Testis (tissue), 3 donors: ENCODE results near the gene ANAPC2. TPM values are rescaled to one million over a fixed set of nuclear protein-coding genes. Genes with fewer than 3 reads are reported as not detected.
"Not testable (repeated sequence)": the region's sequence is repeated elsewhere in the genome, so short reads cannot be mapped to it uniquely, and the experiment has no call there.

ENCODE experiments used
- DNase-seq: peaks from one replicate; pipeline ENCODE4 v3.0.0-alpha.2; 2019
- H3K27ac ChIP-seq, 2 donors: fragments of 200-600 bp; sonication (generic); one replicate each; pipeline ENCODE4 v1.5.1; 2019
- H3K27me3 ChIP-seq: fragments of 200-600 bp; sonication (generic); one replicate; pipeline ENCODE4 v1.5.1; 2019
- H3K36me3 ChIP-seq: fragments of 200-600 bp; sonication (generic); one replicate; pipeline ENCODE4 v1.5.1; 2017; ENCODE audit warnings: low read depth; ENCODE audit errors: missing control alignments
- H3K4me1 ChIP-seq: fragments of 200-600 bp; sonication (generic); one replicate; pipeline ENCODE4 v1.5.1; 2019
- H3K4me3 ChIP-seq, 2 donors: fragments of 200-600 bp; sonication (generic); one replicate each; pipeline ENCODE4 v1.5.1; 2017 to 2019
- H3K9me3 ChIP-seq: fragments of 200-600 bp; sonication (generic); one replicate; pipeline ENCODE4 v1.5.1; 2017
- CTCF ChIP-seq, 3 experiments: fragments of 450-650 bp in 2 of 3; fragments of 200-600 bp in 1 of 3; sonication (generic) in 1 of 3; IDR thresholded peaks; one replicate each; pipeline ENCODE4 v1.5.1; 2016 to 2019; ENCODE audit warnings: antibody characterized with exemption in 3 of 3, mild to moderate bottlenecking in 2 of 3, moderate library complexity in 1 of 3
- POLR2A ChIP-seq: fragments of 450-650 bp; IDR thresholded peaks from one replicate; pipeline ENCODE4 v1.6.1; 2017; ENCODE audit warnings: antibody characterized with exemption, mild to moderate bottlenecking, moderate library complexity
- WGBS, 2 donors: methylation state at CpG; one replicate each; pipeline ENCODE4 v1.1.5; 2018; 5-methylcytosine and 5-hydroxymethylcytosine counted together
- intact Hi-C: fragments of 100-400 bp; cut with DNase I; formaldehyde crosslinking; loops from one replicate; pipeline ENCODE4 v1.15.1; 2023; ENCODE audit warnings: low total_unique reads
- polyA plus RNA-seq: library from polyadenylated mRNA; stranded (reverse); fragments of 350-450 nt; fragmentation: Illumina TruSeq; extraction: RNeasy Lipid Tissue Mini Kit (QIAGEN cat#74804); gene quantifications from one replicate; pipeline ENCODE4 v1.2.3, GENCODE V29; 2014; ENCODE audit warnings: low read depth, low replicate concordance; ENCODE audit not compliant: insufficient read depth
- total RNA-seq, 2 donors: library from RNA; depleted of rRNA; stranded (reverse); fragments of >200 nt; gene quantifications; one replicate each; pipeline ENCODE4 v1.2.3, GENCODE V29; 2016

Gene ANAPC2
- total and polyA plus RNA-seq, 3 donors from 2014 or later, result 80.6 to 98.5 (median 91.0) TPM

- WGBS, 2 donors, result 2 to 5% methylated on average over 15 to 25 of the region's 25 CpGs
Measured at GRCh38 chr9:137138058-137138721, 50.2 kb downstream of the ANAPC2 start.

DNA sequence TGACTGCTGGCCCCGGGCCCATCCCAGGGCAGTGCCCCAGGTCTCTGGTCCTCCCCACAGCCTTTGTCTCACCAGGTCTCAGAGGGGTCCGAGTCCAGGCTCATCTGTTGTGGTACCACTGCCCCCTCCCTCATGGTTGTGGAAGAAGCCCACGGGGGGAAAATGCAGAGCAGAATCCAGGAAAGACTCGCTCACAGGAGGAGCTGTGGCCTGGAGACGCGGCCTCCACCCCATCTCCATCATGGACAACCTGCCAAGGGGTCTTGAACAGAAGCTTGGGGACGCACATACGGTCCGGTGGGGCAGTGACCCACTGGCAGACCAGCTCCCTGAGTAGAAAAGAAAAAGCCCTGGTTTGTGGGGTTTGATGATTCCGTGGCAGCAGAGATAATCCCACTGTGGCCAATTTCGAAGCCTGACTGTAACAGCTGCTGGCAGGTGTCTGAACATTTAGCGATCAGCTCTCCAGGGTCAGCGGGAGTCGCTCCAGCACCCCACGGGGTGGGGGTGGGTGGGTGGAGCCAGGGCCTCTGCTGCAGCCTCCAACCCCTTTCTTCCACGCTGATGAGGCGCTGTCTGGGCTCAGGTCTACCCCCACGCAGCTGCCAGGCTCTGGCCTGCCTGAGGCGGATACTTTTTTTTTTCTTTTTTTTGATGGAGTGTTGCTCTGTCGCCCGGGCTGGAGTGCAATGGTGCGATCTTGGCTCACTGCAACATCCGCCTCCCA lies 51.3 kb downstream of the ANAPC2 start:
- no peak for TF ChIP-seq CTCF (IDR thresholded peaks at IDR 0.05)
- no peak for TF ChIP-seq POLR2A
- WGBS, 2 donors, result 60 to 83% methylated on average over 10 to 23 of the region's 23 CpGs
- H3K4me3 ChIP-seq, result no peak overlapping the region
- no peak overlapping the region for H3K27ac ChIP-seq
- no peaks in the 10 kb centered on the region for H3K36me3 ChIP-seq
- intact Hi-C loops, result no loop called here
- H3K9me3 ChIP-seq, result no peaks in the 10 kb centered on the region
- H3K4me1 ChIP-seq, result no peaks in the 10 kb centered on the region
- DNase-seq, result no peak
- no peaks in the 10 kb centered on the region for H3K27me3 ChIP-seq

More at GRCh38 chr9:137138058-137138721, 50.2 kb downstream of the ANAPC2 start:
- Histone ChIP-seq H3K27me3 (no peaks in the 10 kb centered on the region), H3K4me3 (peak overlapping the region in 1 of 2 donors; percentile 23), H3K27ac (no peak overlapping the region), H3K9me3 (no peaks in the 10 kb centered on the region), H3K36me3 (no peaks in the 10 kb centered on the region), H3K4me1 (no peaks in the 10 kb centered on the region)
- no peak for TF ChIP-seq CTCF (IDR thresholded peaks at IDR 0.05)
- TF ChIP-seq POLR2A, result no peak
- intact Hi-C loops, result no loop called here
- DNase-seq, result no peak

DNA sequence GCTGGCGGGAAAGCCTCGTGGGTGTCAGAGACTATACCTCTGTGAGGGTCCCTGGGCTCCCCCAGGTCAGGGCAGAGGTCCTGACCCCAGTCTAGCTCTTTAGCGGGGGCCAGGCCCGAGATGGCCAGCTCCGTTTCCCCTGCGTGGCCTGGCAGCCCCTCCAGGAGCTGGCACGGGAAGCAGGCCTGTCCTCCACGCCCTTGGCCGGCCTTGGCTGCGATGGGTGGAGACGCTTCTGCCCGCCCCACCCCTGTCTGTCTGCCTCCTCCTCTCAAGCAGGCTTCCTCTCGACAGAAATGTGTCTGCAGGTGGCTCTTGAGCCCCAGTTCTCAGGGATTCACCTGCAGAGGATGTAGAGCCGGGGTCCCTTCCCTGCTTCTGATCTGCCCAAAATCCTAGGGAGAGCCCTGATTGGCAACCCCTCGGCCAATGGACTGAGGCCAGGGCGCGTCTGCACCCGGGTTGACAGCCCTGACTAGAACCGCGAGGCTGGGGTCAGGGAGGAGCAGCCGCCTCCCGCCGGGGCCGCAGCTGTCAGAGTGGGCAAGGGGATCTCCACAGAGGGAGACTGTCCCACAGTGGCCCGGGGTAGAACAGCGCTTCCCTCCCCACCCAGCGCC lies 52.0 kb downstream of the ANAPC2 start:
- no peaks in the 10 kb centered on the region for H3K4me1 ChIP-seq
- TF ChIP-seq POLR2A (no peak), CTCF (IDR thresholded peaks at IDR 0.05) (no peak)
- H3K36me3 ChIP-seq, result no peaks in the 10 kb centered on the region
- 39 to 47% methylated on average over 6 to 27 of the region's 27 CpGs for WGBS, 2 donors
- H3K27me3 ChIP-seq, result no peaks in the 10 kb centered on the region
- DNase-seq, result no peak
- H3K27ac ChIP-seq, result no peak overlapping the region
- no peaks in the 10 kb centered on the region for H3K9me3 ChIP-seq
- no peak overlapping the region for H3K4me3 ChIP-seq
- intact Hi-C loops, result no loop called here

- H3K4me3 ChIP-seq, intact Hi-C loops, H3K27me3 ChIP-seq, H3K27ac ChIP-seq, DNase-seq, H3K36me3 ChIP-seq, H3K9me3 ChIP-seq, H3K4me1 ChIP-seq: not testable (repeated sequence)
- 81 to 83% methylated on average over 9 of the region's 9 CpGs for WGBS, 2 donors
Measured at GRCh38 chr9:137135154-137135553, 53.2 kb downstream of the ANAPC2 start.

- no peak for DNase-seq
- TF ChIP-seq POLR2A, result no peak
- TF ChIP-seq CTCF (IDR thresholded peaks at IDR 0.05), result no peak
- H3K9me3 ChIP-seq, result no peaks in the 10 kb centered on the region
- WGBS, 2 donors, result 76 to 82% methylated on average over 4 of the region's 4 CpGs
- no peak overlapping the region for H3K27ac ChIP-seq
- intact Hi-C loops, result no loop called here
- H3K4me3 ChIP-seq, result no peak overlapping the region
- no peaks in the 10 kb centered on the region for H3K36me3 ChIP-seq
- no peaks in the 10 kb centered on the region for H3K27me3 ChIP-seq
- no peaks in the 10 kb centered on the region for H3K4me1 ChIP-seq
Measured at GRCh38 chr9:137134191-137134590, 54.2 kb downstream of the ANAPC2 start.
